HEK293 (cell line): Measurements from ENCODE around the gene R3HDM2.
"Not testable (repeated sequence)": the region's sequence is repeated elsewhere in the genome, so short reads cannot be mapped to it uniquely, and the experiment has no call there.

Experiments used
- CTCF ChIA-PET: fragments of 350-600 bp; formaldehyde crosslinking; extraction: SDS; loops from one replicate; lab custom pipeline; 2021; ENCODE audit warnings: antibody characterized with exemption; lab: Yijun Ruan, JAX
- POLR2A ChIA-PET: fragments of 300-600 bp; formaldehyde crosslinking; extraction: SDS; loops from one replicate; lab custom pipeline; 2020; ENCODE audit warnings: antibody characterized with exemption, inconsistent platforms; lab: Yijun Ruan, JAX
- H3K27ac ChIP-seq: fragments of 200-500 bp; sonication (Bioruptor generic); 2 replicates; pipeline ENCODE4 v1.5.1; 2014; ENCODE audit warnings: low read depth, low read length, control low read depth, inconsistent platforms; ENCODE audit errors: extremely low read depth
- H3K36me3 ChIP-seq, 2 experiments: fragments of 200-500 bp in 1 of 2; sonication (Bioruptor generic) in 1 of 2; 1 replicate in 1 of 2; 2 replicates in 1 of 2; pipeline ENCODE4 v1.5.1; 2014 to 2017; ENCODE audit warnings: inconsistent platforms in 2 of 2, low read length in 2 of 2; ENCODE audit not compliant: control insufficient read depth in 2 of 2, insufficient read depth in 1 of 2
- H3K4me1 ChIP-seq: fragments of 200-500 bp; sonication (Bioruptor generic); 2 replicates; pipeline ENCODE4 v1.5.1; 2014; ENCODE audit warnings: mild to moderate bottlenecking, low read length, inconsistent platforms; ENCODE audit not compliant: control insufficient read depth, insufficient read depth
- H3K4me3 ChIP-seq: 2 replicates; pipeline ENCODE4 v1.5.1; 2011; ENCODE audit warnings: low read depth, mild to moderate bottlenecking, control low read depth, low read length, moderate library complexity
- H3K9me3 ChIP-seq: fragments of 200-500 bp; sonication (Bioruptor generic); 2 replicates; pipeline ENCODE4 v1.5.1; 2014; ENCODE audit warnings: low read depth, low read length, inconsistent platforms; ENCODE audit not compliant: control insufficient read depth, insufficient read depth
- EGR2 ChIP-seq: fragments of 450-650 bp; formaldehyde crosslinking; IDR thresholded peaks from 2 replicates; pipeline ENCODE4 v1.5.1; 2016; ENCODE audit warnings: low read depth, missing biosample characterization, missing genetic modification characterization
- HOXC10 ChIP-seq: sonication (generic); formaldehyde crosslinking; IDR thresholded peaks from 2 replicates; pipeline ENCODE4 v1.8.1; 2023; ENCODE audit warnings: mild to moderate bottlenecking, missing genetic modification reagents
- KLF1 ChIP-seq: fragments of 450-650 bp; formaldehyde crosslinking; IDR thresholded peaks from 2 replicates; pipeline ENCODE4 v1.5.1; 2016; ENCODE audit warnings: missing biosample characterization, missing genetic modification characterization
- KLF9 ChIP-seq: fragments of 450-650 bp; formaldehyde crosslinking; IDR thresholded peaks from 2 replicates; pipeline ENCODE4 v1.5.1; 2016; ENCODE audit warnings: missing biosample characterization, missing genetic modification characterization, low read depth
- ZEB2 ChIP-seq: fragments of 450-650 bp; formaldehyde crosslinking; IDR thresholded peaks from 2 replicates; pipeline ENCODE4 v1.5.1; 2016; ENCODE audit warnings: missing biosample characterization, missing genetic modification characterization
- ZFP3 ChIP-seq: fragments of 450-650 bp; formaldehyde crosslinking; IDR thresholded peaks from 2 replicates; pipeline ENCODE4 v1.5.1; 2016; ENCODE audit warnings: low read depth, missing biosample characterization, missing genetic modification characterization
- ZNF157 ChIP-seq: fragments of 450-650 bp; formaldehyde crosslinking; IDR thresholded peaks from 2 replicates; pipeline ENCODE4 v1.5.1; 2016; ENCODE audit warnings: missing biosample characterization, missing genetic modification characterization
- ZNF175 ChIP-seq: fragments of 450-650 bp; formaldehyde crosslinking; IDR thresholded peaks from 2 replicates; pipeline ENCODE4 v1.5.1; 2016; ENCODE audit warnings: missing biosample characterization, missing genetic modification characterization
- ZNF18 ChIP-seq: fragments of 450-650 bp; formaldehyde crosslinking; IDR thresholded peaks from 2 replicates; pipeline ENCODE4 v1.5.1; 2016; ENCODE audit warnings: missing biosample characterization, missing genetic modification characterization
- ZNF184 ChIP-seq: fragments of 450-650 bp; IDR thresholded peaks from 2 replicates; pipeline ENCODE4 v1.5.1; 2018; ENCODE audit warnings: missing biosample characterization, mild to moderate bottlenecking, missing genetic modification characterization
- ZNF302 ChIP-seq: fragments of 450-650 bp; formaldehyde crosslinking; IDR thresholded peaks from 2 replicates; pipeline ENCODE4 v1.5.1; 2016; ENCODE audit warnings: missing biosample characterization, missing genetic modification characterization, low read depth
- ZNF335 ChIP-seq: fragments of 450-650 bp; formaldehyde crosslinking; conservative IDR thresholded peaks from 2 replicates; pipeline ENCODE4 v1.5.1; 2016; ENCODE audit warnings: missing biosample characterization, missing genetic modification characterization
- ZNF350 ChIP-seq: fragments of 450-650 bp; formaldehyde crosslinking; IDR thresholded peaks from 2 replicates; pipeline ENCODE4 v1.5.0; 2017; ENCODE audit warnings: missing biosample characterization, mild to moderate bottlenecking, missing genetic modification characterization
- ZNF426 ChIP-seq: fragments of 450-650 bp; formaldehyde crosslinking; IDR thresholded peaks from 2 replicates; pipeline ENCODE4 v1.5.1; 2017; ENCODE audit warnings: missing biosample characterization, missing genetic modification characterization, mild to moderate bottlenecking, inconsistent platforms, moderate library complexity
- ZNF521 ChIP-seq: fragments of 450-650 bp; formaldehyde crosslinking; IDR thresholded peaks from 2 replicates; pipeline ENCODE4 v1.5.1; 2017; ENCODE audit warnings: missing biosample characterization, mild to moderate bottlenecking, missing genetic modification characterization
- ZNF624 ChIP-seq: fragments of 450-650 bp; formaldehyde crosslinking; IDR thresholded peaks from 2 replicates; pipeline ENCODE4 v1.5.1; 2017; ENCODE audit warnings: missing biosample characterization, missing genetic modification characterization
- ZNF707 ChIP-seq: fragments of 450-650 bp; formaldehyde crosslinking; IDR thresholded peaks from 2 replicates; pipeline ENCODE4 v1.5.1; 2016; ENCODE audit warnings: missing biosample characterization, missing genetic modification characterization
- ZNF785 ChIP-seq: fragments of 450-650 bp; formaldehyde crosslinking; IDR thresholded peaks from 2 replicates; pipeline ENCODE4 v1.5.1; 2016; ENCODE audit warnings: missing biosample characterization, missing genetic modification characterization
- ZNF837 ChIP-seq: fragments of 450-650 bp; formaldehyde crosslinking; IDR thresholded peaks from 2 replicates; pipeline ENCODE4 v1.5.1; 2016; ENCODE audit warnings: missing biosample characterization, missing genetic modification characterization
- TF ChIP-seq, protein P1 (sequence below): fragments of 450-650 bp; formaldehyde crosslinking; IDR thresholded peaks from 2 replicates; pipeline ENCODE4 v1.5.1; 2016; ENCODE audit warnings: missing biosample characterization, missing genetic modification characterization
- TF ChIP-seq, protein P2 (sequence below): fragments of 450-650 bp; formaldehyde crosslinking; IDR thresholded peaks from 2 replicates; pipeline ENCODE4 v1.5.1; 2017; ENCODE audit warnings: missing biosample characterization, missing genetic modification characterization

The R3HDM2 gene

DNA sequence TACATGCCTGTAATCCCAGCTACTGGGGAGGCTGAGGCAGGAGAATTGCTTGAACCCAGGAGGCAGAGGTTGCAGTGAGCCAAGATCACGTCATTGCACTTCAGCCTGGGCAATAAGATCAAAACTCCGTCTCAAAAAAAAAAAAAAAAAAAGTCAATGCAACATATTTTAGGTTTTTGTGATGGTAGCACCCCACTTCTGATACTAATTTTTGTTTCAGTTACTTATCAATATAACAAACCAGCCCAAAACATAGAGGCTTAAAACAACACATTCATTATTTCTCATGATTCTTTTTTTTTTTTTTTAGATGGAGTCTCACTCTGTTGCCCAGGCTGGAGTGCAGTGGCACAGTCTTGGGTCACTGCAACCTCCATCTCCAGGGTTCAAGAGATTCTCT, 10.6 kb upstream of the R3HDM2 start:
- POLR2A ChIA-PET, H3K4me1 ChIP-seq, H3K27ac ChIP-seq, H3K4me3 ChIP-seq, H3K36me3 ChIP-seq, H3K9me3 ChIP-seq: not testable (repeated sequence)
- peak; percentile 94 for TF ChIP-seq ZNF707 (tag by site-specific recombination)
- CTCF ChIA-PET, result interaction anchor here (1.1 kb wide), 1 partner anchor 11 kb away, joined by 4 read pairs; no protein-coding TSS in a partner anchor

DNA sequence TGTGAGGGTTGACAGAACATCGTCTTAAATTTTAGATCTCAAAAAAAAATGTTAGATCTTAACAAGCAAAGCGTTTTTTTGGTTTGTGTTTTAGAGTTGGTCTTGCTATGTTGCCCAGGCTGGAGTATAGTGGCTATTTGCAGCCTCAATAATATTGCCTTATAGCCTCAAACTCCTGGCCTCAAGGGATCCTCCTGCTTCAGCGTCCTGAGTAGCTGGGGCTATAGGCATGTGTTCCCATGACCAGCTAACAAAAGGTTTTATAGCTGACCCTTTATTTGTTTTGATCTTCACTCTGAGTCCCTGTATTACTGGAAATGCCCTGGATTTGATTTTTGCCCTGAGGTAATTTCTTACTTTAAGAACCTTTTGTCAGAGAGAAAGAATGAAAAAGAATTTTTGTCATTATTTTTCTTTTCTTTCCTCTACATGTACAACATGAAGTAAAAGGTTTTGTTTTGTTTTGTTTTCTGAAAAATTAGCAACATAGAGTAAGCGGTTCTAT, 9.0 kb upstream of the R3HDM2 start:
- ChIA-PET CTCF (interaction anchor here (1.3 kb wide), 1 partner anchor 13 kb away, joined by 4 read pairs; no protein-coding TSS in a partner anchor), POLR2A (interaction anchor here (0.6 kb wide), 1 partner anchor 187 kb away, joined by 4 read pairs; no protein-coding TSS in a partner anchor)
- Histone ChIP-seq H3K4me3 (no peak overlapping the region), H3K27ac (no peak overlapping the region), H3K4me1 (no peaks in the 10 kb centered on the region), H3K36me3 (no peaks in the 10 kb centered on the region), H3K9me3 (no peaks in the 10 kb centered on the region)
- TF ChIP-seq ZFP3 (tag by site-specific recombination), result no peak
- TF ChIP-seq KLF1, result no peak
- no peak for TF ChIP-seq ZNF184 (tag by site-specific recombination)
- TF ChIP-seq ZNF335 (tag by site-specific recombination), result no peak
- no peak for TF ChIP-seq EGR2 (tag by site-specific recombination)
- no peak for TF ChIP-seq ZNF521 (tag by site-specific recombination)
- no peak for TF ChIP-seq ZNF426 (tag by site-specific recombination)
- TF ChIP-seq, protein P1, sequence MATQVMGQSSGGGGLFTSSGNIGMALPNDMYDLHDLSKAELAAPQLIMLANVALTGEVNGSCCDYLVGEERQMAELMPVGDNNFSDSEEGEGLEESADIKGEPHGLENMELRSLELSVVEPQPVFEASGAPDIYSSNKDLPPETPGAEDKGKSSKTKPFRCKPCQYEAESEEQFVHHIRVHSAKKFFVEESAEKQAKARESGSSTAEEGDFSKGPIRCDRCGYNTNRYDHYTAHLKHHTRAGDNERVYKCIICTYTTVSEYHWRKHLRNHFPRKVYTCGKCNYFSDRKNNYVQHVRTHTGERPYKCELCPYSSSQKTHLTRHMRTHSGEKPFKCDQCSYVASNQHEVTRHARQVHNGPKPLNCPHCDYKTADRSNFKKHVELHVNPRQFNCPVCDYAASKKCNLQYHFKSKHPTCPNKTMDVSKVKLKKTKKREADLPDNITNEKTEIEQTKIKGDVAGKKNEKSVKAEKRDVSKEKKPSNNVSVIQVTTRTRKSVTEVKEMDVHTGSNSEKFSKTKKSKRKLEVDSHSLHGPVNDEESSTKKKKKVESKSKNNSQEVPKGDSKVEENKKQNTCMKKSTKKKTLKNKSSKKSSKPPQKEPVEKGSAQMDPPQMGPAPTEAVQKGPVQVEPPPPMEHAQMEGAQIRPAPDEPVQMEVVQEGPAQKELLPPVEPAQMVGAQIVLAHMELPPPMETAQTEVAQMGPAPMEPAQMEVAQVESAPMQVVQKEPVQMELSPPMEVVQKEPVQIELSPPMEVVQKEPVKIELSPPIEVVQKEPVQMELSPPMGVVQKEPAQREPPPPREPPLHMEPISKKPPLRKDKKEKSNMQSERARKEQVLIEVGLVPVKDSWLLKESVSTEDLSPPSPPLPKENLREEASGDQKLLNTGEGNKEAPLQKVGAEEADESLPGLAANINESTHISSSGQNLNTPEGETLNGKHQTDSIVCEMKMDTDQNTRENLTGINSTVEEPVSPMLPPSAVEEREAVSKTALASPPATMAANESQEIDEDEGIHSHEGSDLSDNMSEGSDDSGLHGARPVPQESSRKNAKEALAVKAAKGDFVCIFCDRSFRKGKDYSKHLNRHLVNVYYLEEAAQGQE (tag by site-specific recombination), result no peak
- no peak for TF ChIP-seq ZNF302 (tag by site-specific recombination)
- TF ChIP-seq ZNF785 (tag by site-specific recombination), result no peak
- TF ChIP-seq KLF9 (tag by site-specific recombination), result no peak
- no peak for TF ChIP-seq ZEB2
- no peak for TF ChIP-seq ZNF18 (tag by site-specific recombination)
- TF ChIP-seq ZNF157 (tag by site-specific recombination), result no peak

GRCh38 chr12:57438400-57438799, 7.6 kb upstream of the R3HDM2 start:
- TF ChIP-seq ZNF175 (tag by site-specific recombination) (no peak), HOXC10 (CRISPR knock-in tag) (no peak), ZNF624 (tag by site-specific recombination) (no peak), ZNF350 (tag by site-specific recombination) (no peak), ZNF837 (tag by site-specific recombination) (no peak)
- TF ChIP-seq, protein P2, sequence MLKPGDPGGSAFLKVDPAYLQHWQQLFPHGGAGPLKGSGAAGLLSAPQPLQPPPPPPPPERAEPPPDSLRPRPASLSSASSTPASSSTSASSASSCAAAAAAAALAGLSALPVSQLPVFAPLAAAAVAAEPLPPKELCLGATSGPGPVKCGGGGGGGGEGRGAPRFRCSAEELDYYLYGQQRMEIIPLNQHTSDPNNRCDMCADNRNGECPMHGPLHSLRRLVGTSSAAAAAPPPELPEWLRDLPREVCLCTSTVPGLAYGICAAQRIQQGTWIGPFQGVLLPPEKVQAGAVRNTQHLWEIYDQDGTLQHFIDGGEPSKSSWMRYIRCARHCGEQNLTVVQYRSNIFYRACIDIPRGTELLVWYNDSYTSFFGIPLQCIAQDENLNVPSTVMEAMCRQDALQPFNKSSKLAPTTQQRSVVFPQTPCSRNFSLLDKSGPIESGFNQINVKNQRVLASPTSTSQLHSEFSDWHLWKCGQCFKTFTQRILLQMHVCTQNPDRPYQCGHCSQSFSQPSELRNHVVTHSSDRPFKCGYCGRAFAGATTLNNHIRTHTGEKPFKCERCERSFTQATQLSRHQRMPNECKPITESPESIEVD (tag by site-specific recombination), result no peak
- ChIA-PET POLR2A (no interaction called here), CTCF (interaction anchor here (0.6 to 1.2 kb wide), 2 partner anchors 21 to 131 kb away, joined by 3 to 5 read pairs; partner anchors contain the start of gene GLI1)
- H3K4me3 ChIP-seq, result no peak overlapping the region
- no peak overlapping the region for H3K27ac ChIP-seq
- no peaks in the 10 kb centered on the region for H3K4me1 ChIP-seq
- no peaks in the 10 kb centered on the region for H3K9me3 ChIP-seq
- H3K36me3 ChIP-seq, result no peaks in the 10 kb centered on the region
